HG03520 (cell line): Measurements from ENCODE around the gene PHF12.
A peak's percentile ranks its signal among the peaks of the same experiment; 100 is the strongest.
"Not testable (repeated sequence)": the region's sequence is repeated elsewhere in the genome, so short reads cannot be mapped to it uniquely, and the experiment has no call there.

Experiments
- ATAC-seq: cut with Tn5 transposase; IDR thresholded peaks from one replicate; pipeline ENCODE4 v1.9.1; 2021; ENCODE audit warnings: mild to moderate bottlenecking, moderate library complexity; ENCODE audit not compliant: unreplicated experiment

The PHF12 gene

GRCh38 chr17:28888832-28889231, 62.5 kb downstream of the PHF12 start:
- no peak for ATAC-seq

GRCh38 chr17:28887871-28888471, 63.3 kb downstream of the PHF12 start:
- ATAC-seq: no peak

- ATAC-seq: no peak
Measured at GRCh38 chr17:28885951-28886350, 65.4 kb downstream of the PHF12 start.

DNA sequence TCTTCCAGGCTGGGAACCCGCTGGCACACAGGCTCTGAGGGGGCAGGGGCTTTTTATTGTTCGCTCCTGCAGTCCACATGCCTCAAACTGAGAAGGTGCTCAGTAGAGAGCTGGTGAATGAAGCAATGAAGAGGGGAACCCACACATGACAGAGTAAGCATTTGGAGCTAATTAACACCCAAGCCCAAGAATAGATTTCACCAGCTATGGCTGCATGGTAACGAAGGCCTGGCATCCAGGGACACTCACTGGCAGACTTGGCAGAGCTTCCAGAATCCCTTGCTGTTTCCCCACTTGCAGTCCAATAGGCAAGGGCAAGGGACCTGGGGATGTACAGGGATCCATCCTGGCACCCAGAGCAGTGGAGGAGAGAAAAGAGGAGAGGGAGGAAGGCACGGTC, 66.0 kb downstream of the PHF12 start:
- no peak for ATAC-seq

DNA sequence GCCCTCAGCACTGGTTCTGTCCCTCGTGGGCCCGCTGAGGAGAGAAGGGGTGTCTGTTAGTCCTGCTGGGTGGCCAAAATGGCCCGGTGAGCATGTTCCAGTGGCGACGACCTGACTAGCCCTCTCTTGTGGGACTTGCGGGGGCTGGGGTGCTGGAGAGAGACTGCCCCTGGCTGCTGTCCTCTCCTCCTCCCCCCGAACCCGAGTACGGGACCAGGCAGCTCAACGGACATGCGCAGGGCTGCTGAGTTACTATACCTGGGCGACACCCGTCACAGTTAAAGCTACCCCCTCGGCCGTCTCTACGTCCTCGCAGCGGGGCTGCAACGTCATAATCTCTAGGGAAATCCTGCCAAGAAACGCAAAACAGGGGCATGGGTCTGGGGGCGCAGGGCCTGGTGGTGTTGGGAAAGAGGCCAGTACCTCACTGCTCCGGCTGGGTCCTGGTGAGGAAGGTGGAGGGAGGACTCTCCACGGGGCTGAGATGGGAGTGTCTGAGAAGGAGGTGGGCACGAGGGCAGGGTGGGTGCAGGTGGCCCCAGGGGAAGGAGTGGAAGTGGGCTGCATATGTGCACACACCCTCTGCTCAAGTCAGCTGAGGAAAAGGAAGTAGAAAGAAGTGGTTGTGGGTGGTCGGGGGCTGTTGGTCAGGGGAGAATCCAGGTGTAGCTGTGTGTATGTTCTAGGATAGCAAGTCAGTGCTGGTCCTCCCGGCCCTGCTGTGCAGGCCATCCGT, 67.2 kb downstream of the PHF12 start:
- no peak for ATAC-seq

GRCh38 chr17:28882154-28882895, 69.0 kb downstream of the PHF12 start:
- ATAC-seq: no peak

DNA sequence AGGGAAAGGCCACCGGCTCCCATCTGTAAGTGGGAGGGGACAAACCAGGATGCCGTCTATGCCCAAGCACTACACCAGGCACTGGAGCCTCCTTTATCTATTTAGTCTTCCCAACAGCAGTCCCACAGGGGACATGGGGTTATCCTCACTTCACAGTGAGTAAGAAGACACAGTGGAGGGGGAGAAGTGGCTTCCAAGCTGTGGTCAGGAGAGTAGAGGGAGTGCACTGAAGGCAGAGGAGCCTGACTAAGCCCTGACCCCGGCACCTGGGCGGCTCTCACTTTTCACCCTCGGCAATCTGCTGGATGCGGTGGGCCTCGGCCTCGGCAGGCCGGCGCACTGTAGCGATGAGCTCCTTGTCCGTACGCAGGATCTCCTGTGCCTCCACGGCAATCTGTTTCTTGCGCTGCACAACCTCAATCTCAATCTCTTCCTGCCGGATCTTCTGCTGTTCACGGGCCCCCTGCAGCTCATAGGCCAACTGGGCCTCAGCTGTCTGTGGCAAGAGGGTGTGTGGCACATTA, 69.7 kb downstream of the PHF12 start:
- no peak for ATAC-seq

DNA sequence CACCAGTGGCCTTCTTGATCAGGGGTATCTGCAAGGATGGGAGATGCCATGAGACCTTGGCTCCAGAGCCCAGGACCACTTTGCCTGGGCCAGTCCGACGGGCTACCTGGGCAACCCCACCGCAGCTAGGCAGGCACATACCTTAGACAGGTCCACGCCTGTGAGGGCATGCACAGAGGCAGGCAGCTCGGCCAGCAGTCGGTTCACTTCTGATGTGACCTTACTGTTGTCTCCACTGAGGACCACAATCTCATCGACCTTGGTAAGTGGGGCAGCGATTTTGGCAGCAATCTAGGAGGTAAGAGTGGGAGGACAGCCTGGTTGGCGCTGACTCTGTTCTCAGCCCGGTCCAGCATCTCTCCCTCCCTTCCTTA, 70.8 kb downstream of the PHF12 start:
- ATAC-seq: no peak

- ATAC-seq: no peak
Measured at GRCh38 chr17:28879886-28880571, 71.3 kb downstream of the PHF12 start.

GRCh38 chr17:28878981-28879380, 72.3 kb downstream of the PHF12 start:
- no peak for ATAC-seq

GRCh38 chr17:28878158-28878910, 73.0 kb downstream of the PHF12 start:
- no peak for ATAC-seq

DNA sequence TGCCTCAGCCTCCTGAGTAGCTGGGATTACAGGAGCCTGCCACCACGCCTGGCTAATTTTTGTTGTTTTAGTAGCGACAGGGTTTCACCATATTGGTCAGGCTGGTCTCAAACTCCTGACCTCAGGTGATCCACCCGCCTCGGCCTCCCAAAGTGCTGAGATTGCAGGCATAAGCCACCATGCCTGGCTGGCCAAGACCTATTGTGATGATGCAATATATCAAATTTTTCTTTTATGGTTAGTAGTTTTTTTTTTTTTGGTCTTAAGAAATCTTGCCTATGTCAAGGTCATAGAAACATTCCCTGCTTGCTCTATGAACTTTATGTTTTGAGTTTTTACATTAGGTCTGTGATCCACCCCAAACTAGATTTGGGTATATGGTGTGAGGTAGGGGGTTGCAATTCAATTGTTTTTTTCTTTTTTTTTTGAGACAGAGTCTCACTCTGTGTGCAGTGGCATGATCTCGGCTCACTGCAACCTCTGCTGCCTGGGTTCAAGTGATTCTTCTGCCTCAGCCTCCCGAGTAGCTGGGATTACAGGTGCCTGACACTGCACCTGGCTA, 74.1 kb downstream of the PHF12 start:
- not testable (repeated sequence) for ATAC-seq

GRCh38 chr17:28875848-28876550, 75.3 kb downstream of the PHF12 start:
- ATAC-seq: no peak

DNA sequence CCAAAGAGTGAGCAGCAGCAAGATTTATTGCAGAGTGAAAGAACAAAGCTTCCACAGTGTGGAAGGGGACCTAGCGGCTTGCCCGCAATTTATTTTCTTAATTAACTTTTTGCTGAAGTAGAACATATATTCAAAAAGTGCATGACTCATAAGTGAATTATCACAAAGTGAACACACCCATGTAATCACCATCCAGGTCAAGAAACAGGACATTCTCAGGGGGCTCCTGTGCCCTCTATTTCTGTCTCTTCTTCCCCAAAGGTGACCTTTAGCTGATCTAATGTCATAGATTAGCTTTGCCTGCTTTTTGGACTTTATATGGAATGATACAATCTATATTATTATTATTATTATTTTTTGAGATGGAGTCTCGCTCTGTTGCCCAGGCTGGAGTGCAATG, 76.6 kb downstream of the PHF12 start:
- ATAC-seq: no peak

DNA sequence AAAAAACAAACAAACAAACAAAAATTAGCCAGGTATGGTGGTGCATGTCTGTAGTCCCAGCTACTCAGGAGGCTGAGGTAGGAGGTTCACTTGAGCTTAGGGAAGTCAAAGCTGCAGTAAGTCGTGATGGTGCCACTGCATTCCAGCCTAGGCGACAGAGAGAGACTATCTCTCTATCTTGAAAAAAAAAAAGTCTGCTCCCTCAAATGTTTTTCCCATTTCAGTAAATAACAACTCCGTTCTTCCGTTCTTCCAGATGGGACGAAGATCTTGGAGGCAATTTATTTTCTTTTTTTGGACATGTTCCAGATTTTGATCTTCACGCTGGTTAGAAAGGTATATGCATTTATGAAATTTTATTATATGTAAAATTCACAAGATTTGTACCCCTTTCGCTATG, 77.5 kb downstream of the PHF12 start:
- no peak for ATAC-seq

DNA sequence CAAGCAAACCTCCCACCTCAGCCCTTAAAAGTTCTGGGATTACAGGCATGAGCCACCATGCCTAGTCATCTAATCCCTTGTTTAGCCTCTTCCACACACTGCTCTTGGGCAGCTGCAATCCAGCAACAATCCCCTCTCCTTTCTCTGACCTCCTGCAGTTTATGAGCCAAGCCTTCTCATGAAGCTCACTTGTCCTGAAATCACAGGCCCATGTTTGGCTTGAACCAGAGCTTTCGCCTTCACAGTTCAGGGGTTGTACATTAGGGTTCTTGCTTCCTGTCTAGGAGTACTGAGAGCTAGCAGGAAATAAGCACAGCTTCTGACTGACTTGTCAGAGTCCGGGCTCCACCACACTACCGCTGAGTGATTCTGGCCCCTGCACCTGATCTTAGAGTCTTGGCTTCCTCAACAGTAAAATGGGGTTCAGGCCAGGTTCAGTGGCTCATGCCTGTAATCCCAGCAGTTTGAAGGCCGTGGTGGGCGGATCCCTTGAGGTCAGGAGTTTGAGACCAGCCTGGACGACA, 80.2 kb downstream of the PHF12 start:
- peak; percentile 78 for ATAC-seq

DNA sequence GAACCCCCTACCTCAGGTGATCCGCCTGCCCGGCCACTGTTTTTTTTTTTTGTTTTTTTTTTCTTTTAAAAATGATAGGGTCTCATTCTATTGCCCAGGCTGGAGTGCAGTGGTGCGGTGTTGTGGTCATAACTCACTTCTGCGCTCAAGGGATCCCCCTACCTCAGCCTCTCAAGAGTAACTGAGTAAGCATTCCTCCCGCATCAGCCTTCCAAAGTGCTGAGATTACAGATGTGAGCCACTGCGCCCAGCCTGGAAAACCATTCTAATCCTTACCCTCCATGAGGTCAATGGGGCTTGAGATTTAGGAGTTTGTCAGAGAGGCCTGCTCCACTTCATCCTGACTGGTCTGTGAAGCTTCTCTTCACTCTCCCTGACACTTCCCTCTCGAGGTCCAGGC, 84.0 kb downstream of the PHF12 start:
- no peak for ATAC-seq

DNA sequence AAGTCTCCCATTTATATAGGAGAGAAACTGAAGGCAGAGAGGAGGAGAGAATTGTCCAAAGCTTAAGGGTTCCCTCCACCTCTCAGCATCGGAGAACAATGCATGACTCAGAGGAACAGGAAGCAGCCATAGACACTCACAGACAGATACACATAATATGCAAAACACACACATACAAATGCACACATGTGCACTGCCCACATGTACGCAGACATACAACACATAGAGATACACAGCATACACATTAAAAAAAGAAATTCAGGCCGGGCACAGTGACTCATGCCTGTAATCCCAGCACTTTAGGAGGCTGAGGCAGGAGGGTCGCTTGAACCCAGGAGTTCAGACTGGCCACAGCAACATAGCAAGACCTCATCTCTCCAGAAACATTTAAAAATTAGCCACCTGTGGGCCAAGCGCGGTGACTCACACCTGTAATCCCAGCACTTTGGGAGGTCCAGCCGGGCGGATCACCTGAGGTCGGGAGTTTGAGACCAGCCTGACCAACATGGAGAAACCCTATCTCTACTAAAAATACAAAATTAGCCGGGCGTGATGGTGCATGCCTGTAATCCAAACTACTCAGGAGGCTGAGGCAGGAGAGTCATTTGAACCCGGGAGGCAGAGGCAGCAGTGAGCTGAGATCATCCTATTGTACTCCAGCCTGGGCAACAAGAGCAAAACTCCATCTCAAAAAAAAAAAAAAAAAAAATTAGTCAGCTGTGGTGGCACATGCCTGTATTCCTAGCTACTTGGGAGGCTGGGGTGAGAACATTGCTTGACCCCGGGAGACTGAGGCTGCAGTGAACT, 85.2 kb downstream of the PHF12 start:
- ATAC-seq: no peak
